GM21786 (cell line): Measurements from ENCODE around the gene GAS2L1.

Source experiments
- ATAC-seq: cut with Tn5 transposase; IDR thresholded peaks from one replicate; pipeline ENCODE4 v1.9.1; 2021; ENCODE audit not compliant: unreplicated experiment

Gene GAS2L1

GRCh38 chr22:29275167-29275566 is 31.3 kb upstream of the GAS2L1 start:
- no peak for ATAC-seq

DNA sequence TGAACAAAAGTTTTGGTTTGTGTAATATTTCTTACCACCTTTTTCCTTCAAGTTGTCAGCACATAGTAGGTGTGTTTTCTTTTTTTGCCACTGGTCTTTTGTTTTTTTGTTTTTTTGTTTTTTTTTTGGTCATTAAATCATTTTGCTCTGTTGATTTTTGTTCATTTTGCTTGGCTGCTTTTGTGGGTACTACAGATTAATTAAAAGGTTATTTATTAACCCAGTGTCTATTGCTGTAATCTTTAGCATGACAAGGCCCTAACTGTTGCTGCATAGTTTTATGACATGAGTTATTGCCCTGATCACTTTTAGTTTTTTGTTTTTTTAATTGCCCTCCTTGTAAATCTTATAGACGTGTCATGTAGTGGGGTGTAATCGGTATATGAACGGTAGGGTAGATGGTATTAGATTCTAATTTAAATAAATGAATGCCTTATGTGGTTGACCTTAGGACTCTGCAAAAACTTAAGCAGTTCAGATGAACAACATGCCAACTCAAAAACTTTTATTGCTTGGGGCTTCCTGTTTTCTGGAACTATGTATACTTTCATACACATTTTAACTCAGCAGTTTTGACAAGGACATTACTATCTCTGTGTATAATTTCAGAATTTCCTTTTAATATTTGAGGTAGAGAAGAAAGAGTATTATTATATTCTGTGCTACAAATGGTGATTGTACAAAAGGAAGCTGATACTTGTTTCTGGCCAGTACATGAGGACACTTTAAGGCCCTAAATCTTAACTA is 30.5 kb upstream of the GAS2L1 start:
- ATAC-seq: no peak

- no peak for ATAC-seq
Measured at GRCh38 chr22:29277927-29278326, 28.5 kb upstream of the GAS2L1 start.

GRCh38 chr22:29284196-29284595 is 22.3 kb upstream of the GAS2L1 start:
- no peak for ATAC-seq

DNA sequence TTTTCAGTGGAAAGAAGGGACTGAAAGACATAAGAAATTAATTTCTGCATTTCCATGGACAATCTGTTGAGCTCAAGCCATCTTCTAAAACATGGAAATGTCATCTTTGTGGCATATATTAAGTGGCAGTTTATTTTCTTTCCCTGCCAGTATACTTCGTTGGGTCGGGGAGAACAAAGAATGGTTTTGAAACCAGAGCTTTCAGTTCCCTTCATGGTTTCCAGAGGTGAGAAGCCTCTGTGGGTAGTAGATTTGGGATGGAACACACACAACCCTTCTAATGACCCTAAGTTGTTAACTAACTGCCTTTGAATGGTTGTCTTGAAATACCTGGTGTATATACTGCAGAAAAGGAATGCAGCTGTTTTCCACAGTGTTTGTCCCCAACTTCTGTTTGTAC is 17.6 kb upstream of the GAS2L1 start:
- ATAC-seq: no peak

- no peak for ATAC-seq
Measured at GRCh38 chr22:29290061-29290460, 16.4 kb upstream of the GAS2L1 start.

GRCh38 chr22:29291215-29291614 is 15.2 kb upstream of the GAS2L1 start:
- ATAC-seq: no peak

GRCh38 chr22:29292379-29292778 is 14.1 kb upstream of the GAS2L1 start:
- no peak for ATAC-seq

GRCh38 chr22:29298641-29299040 is 7.8 kb upstream of the GAS2L1 start:
- ATAC-seq: no peak

GRCh38 chr22:29299136-29299900 is 7.1 kb upstream of the GAS2L1 start:
- no peak for ATAC-seq

DNA sequence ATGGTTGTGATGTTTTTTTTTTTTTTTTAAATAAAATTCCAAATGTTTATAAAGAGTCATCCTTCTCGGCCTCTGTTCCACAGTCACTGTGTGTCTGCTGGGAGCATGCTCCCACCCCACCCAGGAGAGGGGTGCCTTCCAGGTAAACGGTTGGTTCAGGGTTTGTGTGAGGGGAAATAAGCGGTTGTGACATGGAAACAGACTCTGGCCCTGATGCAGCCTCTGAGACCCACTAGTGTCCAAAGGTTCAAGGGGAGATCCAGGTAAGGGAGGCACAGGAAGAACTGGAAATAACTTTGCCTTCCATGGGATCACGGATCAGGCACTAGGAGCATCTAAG is 6.0 kb upstream of the GAS2L1 start:
- ATAC-seq: no peak

GRCh38 chr22:29300807-29301601 is 5.4 kb upstream of the GAS2L1 start:
- ATAC-seq: no peak

- ATAC-seq: no peak
Measured at GRCh38 chr22:29301716-29302401, 4.6 kb upstream of the GAS2L1 start.

DNA sequence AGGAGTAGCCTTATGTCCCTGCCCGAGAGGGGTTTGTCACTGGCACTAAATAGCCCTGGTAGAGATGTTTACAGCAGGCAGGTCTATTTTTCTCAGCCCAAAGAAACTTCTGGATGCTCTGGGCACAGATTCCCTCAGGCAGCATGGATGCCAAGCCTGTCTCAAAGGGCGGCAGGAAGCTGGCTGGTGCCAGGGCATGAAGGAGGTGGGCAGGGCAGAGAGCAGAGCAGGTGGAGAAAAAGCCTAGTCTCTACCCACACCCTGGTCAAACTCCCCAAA is 4.1 kb upstream of the GAS2L1 start:
- no peak for ATAC-seq

GRCh38 chr22:29302681-29303465 is 3.6 kb upstream of the GAS2L1 start:
- ATAC-seq: no peak

DNA sequence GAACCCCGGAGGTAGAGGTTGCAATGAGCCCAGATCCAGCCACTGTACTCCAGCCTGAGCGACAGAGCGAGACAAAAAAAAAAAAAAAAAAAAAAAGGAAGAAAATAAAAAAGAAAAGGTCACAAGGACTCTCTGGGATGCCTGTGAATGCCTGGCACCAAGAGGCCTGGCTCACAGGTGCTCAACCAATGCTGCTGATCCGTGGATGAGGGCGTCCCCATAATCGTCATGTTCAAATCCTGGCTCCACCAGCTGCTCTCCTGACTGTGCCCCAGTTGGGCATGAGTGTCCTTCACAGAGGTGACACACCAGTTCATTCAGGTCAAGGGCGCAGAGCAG is 645 bp upstream of the GAS2L1 start:
- no peak for ATAC-seq

DNA sequence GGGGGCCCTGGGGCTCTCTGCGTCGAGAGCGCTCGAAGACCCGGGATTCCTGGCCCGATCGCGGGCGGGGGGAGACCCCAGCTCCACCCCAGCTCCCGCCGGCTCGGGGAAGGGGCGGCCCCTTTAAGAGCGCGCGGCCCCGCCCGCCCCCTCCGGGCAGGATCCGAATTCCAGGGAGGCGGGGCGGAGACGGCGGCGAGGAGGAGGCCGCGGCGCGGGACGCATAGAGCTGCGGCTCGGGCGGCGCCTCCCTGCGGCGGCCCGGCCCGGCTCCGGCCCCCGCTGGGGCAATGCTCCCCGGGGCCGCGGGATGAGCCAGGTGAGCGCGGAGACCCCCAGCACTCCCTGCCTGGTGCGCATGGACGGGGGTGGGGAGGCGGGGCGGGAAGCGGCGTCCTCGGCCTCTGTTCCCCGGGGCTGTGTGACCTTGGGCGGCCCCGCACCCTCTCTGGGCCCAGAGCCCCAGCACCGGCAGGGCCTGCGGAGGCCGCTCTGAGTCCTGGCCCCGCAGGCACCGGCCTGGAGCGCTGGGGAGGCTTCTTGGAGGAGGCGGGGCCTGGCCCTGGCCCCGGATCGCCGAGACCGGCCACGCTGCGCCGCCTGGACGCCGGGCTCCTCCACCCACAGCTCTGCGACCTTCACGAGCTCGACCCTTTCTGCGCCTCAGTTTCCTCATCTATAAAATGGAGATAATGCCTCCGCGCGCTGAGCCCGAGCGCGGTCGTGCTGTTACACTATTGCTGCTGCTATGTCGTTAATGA is 565 bp downstream of the GAS2L1 start:
- ATAC-seq: no peak

GRCh38 chr22:29307596-29308147 is 1.2 kb downstream of the GAS2L1 start:
- ATAC-seq: no peak

GRCh38 chr22:29308148-29308790 is 1.8 kb downstream of the GAS2L1 start:
- no peak for ATAC-seq
